ENCODE results near the gene MCRIP2. TPM values are rescaled to one million over a fixed set of nuclear protein-coding genes. Genes with fewer than 3 reads are reported as not detected.

Gene MCRIP2
- total RNA-seq, 2 donors from 2014 or later: 22.8 to 34.2 TPM

DNA sequence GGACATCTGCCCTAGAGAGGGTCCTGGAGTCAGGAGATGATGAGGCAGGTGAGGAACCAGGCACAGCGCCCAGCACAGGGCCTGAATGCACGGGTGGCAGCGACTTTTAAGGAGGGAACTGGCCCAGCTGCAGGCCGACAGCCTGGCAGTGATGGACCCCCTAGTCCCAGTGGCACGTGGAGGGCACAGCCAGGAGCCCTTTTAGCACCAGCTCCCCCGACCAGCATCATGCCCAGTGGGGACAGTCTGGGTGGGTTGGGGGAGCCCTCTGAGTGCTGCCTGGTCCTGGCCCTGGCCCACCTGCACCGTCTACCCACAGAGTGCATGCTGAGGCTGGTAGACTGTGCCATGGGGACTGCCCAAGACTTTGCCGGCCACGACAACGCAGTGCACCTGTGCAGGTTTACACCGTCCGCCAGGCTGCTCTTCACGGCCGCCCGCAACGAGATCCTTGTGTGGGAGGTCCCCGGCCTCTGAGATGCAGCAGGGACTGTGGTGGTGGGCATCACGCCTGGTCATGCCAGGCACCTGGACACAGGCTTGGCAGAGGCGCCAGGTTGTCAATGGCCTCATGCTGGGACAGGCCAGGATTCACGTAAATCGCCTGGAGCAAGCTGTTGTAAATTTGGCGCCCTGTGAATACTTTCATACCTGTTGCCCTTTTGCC, 25.6 kb downstream of the MCRIP2 start:
- WGBS, 2 experiments (ENCODE audit: insufficient coverage in 1 of 2, insufficient read length in 1 of 2): 90 to 92% methylated on average over 18 to 22 of the region's 22 CpGs
- peaks cover 19% of the 10 kb centered on the region for H3K36me3 Mint-ChIP-seq (ENCODE audit: low read depth)
- peak overlapping the region; percentile 74 for H3K27ac Mint-ChIP-seq
- no peaks in the 10 kb centered on the region for H3K9me3 Mint-ChIP-seq
- DNase-seq: no peak
- H3K4me3 Mint-ChIP-seq: peak overlapping the region; percentile 70
- Histone ChIP-seq H3K27me3 (ENCODE audit: control insufficient read depth, insufficient read depth, low read length, poor library complexity, severe bottlenecking) (no peaks in the 10 kb centered on the region), H3K4me3 (ENCODE audit: low read length) (no peak overlapping the region), H3K9me3 (ENCODE audit: control insufficient read depth, low read length) (no peaks in the 10 kb centered on the region), H3K9ac (ENCODE audit: extremely low read depth, low read length, poor library complexity, severe bottlenecking) (no peak overlapping the region), H3K4me1 (ENCODE audit: control insufficient read depth, insufficient read depth, low read length) (peaks cover 4% of the 10 kb centered on the region), H3K27ac (ENCODE audit: low read depth, low read length) (no peak overlapping the region), H3K36me3 (ENCODE audit: control insufficient read depth, insufficient read depth, low read length) (peaks cover 27% of the 10 kb centered on the region)
- TF ChIP-seq, protein P1, sequence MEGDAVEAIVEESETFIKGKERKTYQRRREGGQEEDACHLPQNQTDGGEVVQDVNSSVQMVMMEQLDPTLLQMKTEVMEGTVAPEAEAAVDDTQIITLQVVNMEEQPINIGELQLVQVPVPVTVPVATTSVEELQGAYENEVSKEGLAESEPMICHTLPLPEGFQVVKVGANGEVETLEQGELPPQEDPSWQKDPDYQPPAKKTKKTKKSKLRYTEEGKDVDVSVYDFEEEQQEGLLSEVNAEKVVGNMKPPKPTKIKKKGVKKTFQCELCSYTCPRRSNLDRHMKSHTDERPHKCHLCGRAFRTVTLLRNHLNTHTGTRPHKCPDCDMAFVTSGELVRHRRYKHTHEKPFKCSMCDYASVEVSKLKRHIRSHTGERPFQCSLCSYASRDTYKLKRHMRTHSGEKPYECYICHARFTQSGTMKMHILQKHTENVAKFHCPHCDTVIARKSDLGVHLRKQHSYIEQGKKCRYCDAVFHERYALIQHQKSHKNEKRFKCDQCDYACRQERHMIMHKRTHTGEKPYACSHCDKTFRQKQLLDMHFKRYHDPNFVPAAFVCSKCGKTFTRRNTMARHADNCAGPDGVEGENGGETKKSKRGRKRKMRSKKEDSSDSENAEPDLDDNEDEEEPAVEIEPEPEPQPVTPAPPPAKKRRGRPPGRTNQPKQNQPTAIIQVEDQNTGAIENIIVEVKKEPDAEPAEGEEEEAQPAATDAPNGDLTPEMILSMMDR (conservative IDR thresholded peaks at IDR 0.05): no peak
- no peaks in the 10 kb centered on the region for H3K27me3 Mint-ChIP-seq (ENCODE audit: insufficient read depth)
- peaks cover 3% of the 10 kb centered on the region for H3K4me1 Mint-ChIP-seq

DNA sequence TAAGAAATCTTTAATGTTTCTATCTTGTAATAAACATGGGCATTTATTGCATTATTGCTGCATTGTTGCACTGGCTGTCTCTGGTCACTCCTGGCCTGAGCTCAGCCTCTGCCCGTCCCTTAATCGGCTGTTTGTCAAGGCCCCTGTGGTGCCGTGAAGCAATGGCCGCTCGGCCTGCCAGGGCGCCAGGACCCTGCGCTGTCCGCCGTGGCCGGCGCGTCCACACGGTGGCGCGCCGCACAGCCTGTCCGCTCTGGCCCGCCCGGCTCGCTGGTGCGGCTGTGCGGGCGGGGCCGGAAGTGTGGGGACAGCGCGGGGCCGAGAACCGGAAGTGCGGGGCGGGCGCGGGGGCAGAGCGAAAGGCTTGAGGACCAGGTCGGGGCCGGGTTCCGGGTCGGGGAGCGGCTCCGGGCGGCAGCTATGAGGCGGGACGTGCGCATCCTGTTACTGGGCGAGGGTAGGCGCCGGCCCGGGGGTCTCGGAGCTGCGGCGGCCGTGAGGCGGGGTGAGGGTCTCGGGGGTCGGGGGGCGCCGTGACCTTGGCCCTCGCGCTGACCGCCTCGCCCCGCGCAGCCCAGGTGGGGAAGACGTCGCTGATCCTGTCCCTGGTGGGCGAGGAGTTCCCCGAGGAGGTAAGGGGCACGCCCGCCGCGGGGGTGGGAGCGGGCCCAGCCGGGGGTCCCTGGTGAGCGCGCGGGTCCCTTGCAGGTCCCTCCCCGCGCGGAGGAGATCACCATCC, 26.3 kb downstream of the MCRIP2 start, which contains the start of gene RHOT2:
RHOT2 (plus strand) TSS at position 353 of the 739 bp plus-strand sequence; CDS start at position 421, 68 bp downstream.
- Histone ChIP-seq H3K27ac (ENCODE audit: low read depth, low read length) (peak within 1 kb of the TSS; percentile 7), H3K27me3 (ENCODE audit: control insufficient read depth, insufficient read depth, low read length, poor library complexity, severe bottlenecking) (no peaks in the 10 kb centered on the region), H3K36me3 (ENCODE audit: control insufficient read depth, insufficient read depth, low read length) (peaks cover 31% of the 10 kb centered on the region), H3K9ac (ENCODE audit: extremely low read depth, low read length, poor library complexity, severe bottlenecking) (peak within 1 kb of the TSS; percentile 76), H3K9me3 (ENCODE audit: control insufficient read depth, low read length) (no peaks in the 10 kb centered on the region), H3K4me3 (ENCODE audit: low read length) (peak within 1 kb of the TSS; percentile 88), H3K4me1 (ENCODE audit: control insufficient read depth, insufficient read depth, low read length) (peaks cover 4% of the 10 kb centered on the region)
- H3K36me3 Mint-ChIP-seq (ENCODE audit: low read depth): peaks cover 20% of the 10 kb centered on the region
- peak within 1 kb of the TSS; percentile 70 for H3K4me3 Mint-ChIP-seq
- peak within 1 kb of the TSS; percentile 74 for H3K27ac Mint-ChIP-seq
- H3K9me3 Mint-ChIP-seq: no peaks in the 10 kb centered on the region
- peaks cover 3% of the 10 kb centered on the region for H3K4me1 Mint-ChIP-seq
- TF ChIP-seq, protein P1 (conservative IDR thresholded peaks at IDR 0.05): peak; percentile 91
- H3K27me3 Mint-ChIP-seq (ENCODE audit: insufficient read depth): no peaks in the 10 kb centered on the region
- WGBS, 2 experiments (ENCODE audit: insufficient coverage in 1 of 2, insufficient read length in 1 of 2): 1 to 2% methylated on average over 29 to 78 of the region's 78 CpGs
- peak; percentile 96 for DNase-seq

DNA sequence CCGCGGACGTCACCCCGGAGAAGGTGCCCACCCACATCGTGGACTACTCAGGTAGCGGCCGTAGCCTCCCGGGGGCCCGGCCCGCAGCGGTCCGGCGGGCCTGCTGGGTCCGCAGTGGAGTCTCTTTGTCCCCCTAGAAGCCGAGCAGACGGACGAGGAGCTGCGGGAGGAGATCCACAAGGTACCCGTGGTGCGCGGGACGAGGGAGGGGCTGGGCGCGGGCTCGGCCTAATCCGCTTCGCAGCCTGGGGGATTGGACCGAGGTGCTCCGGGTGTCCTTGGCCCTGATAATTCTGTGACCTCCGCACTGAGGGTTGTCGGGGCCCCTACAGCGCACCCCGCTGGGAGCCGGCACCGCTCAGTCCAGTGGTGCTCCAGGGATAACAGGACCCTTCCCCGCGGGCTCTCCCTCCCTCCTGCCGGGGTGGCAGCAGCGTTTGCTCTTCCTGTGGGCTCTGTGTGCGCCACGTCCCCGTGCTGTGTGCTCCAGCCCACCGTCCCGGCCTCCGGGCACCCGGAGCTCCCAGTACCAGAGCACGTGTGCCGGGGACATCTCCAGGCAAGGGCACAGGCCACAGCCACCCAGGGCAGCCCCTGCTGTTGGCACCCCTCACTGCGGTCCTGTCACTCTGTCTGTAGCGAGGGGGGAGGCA, 27.0 kb downstream of the MCRIP2 start:
- Mint-ChIP-seq H3K27ac (no peak overlapping the region), H3K4me1 (peaks cover 3% of the 10 kb centered on the region), H3K27me3 (ENCODE audit: insufficient read depth) (no peaks in the 10 kb centered on the region), H3K4me3 (peak overlapping the region; percentile 70), H3K36me3 (ENCODE audit: low read depth) (peaks cover 19% of the 10 kb centered on the region), H3K9me3 (no peaks in the 10 kb centered on the region)
- no peak for DNase-seq
- TF ChIP-seq, protein P1 (conservative IDR thresholded peaks at IDR 0.05): no peak
- Histone ChIP-seq H3K9me3 (ENCODE audit: control insufficient read depth, low read length) (no peaks in the 10 kb centered on the region), H3K4me1 (ENCODE audit: control insufficient read depth, insufficient read depth, low read length) (peaks cover 4% of the 10 kb centered on the region), H3K27ac (ENCODE audit: low read depth, low read length) (peak overlapping the region; percentile 7), H3K36me3 (ENCODE audit: control insufficient read depth, insufficient read depth, low read length) (peaks cover 33% of the 10 kb centered on the region), H3K9ac (ENCODE audit: extremely low read depth, low read length, poor library complexity, severe bottlenecking) (peak overlapping the region; percentile 76), H3K4me3 (ENCODE audit: low read length) (peak overlapping the region; percentile 88), H3K27me3 (ENCODE audit: control insufficient read depth, insufficient read depth, low read length, poor library complexity, severe bottlenecking) (no peaks in the 10 kb centered on the region)
- 3 to 18% methylated on average over 13 to 50 of the region's 50 CpGs for WGBS, 2 experiments (ENCODE audit: insufficient coverage in 1 of 2, insufficient read length in 1 of 2)

Measured in endodermal cell (in vitro differentiated cells).